ENCODE results near the gene THEM4. TPM values are rescaled to one million over a fixed set of nuclear protein-coding genes. Genes with fewer than 3 reads are reported as not detected.

Gene THEM4
- total and polyA plus RNA-seq, 7 donors: 10.1 to 20.4 (median 13.8) TPM

- ATAC-seq (no peak), DNase-seq (no peak)
- no peaks in the 10 kb centered on the region for H3K9me3 ChIP-seq
- no peak overlapping the region for H3K27ac ChIP-seq
- H3K27me3 ChIP-seq (ENCODE audit: insufficient read depth in 3 of 3, low read length in 2 of 3): peaks cover 0 to 5% (median 0%) of the 10 kb centered on the region in 3 donors
- no peaks in the 10 kb centered on the region for H3K4me1 ChIP-seq
- no peak overlapping the region for H3K4me3 ChIP-seq
- intact Hi-C loops (cut with DNase I): no loop called here
- 68 to 75% (median 72%) methylated on average over 7 of the region's 7 CpGs for WGBS, 3 donors
- H3K36me3 ChIP-seq (ENCODE audit: insufficient read depth in 1 of 2, low read depth in 1 of 2): no peaks in the 10 kb centered on the region
- no peak for TF ChIP-seq CTCF (IDR thresholded peaks at IDR 0.05)
Measured at GRCh38 chr1:151867765-151868411, 41.4 kb downstream of the THEM4 start.

GRCh38 chr1:151867321-151867720 is 42.0 kb downstream of the THEM4 start:
- Histone ChIP-seq H3K36me3 (ENCODE audit: insufficient read depth in 1 of 2, low read depth in 1 of 2) (no peaks in the 10 kb centered on the region), H3K4me1 (no peaks in the 10 kb centered on the region), H3K9me3 (no peaks in the 10 kb centered on the region), H3K27me3 (ENCODE audit: insufficient read depth in 3 of 3, low read length in 2 of 3) (peaks cover 0 to 5% (median 0%) of the 10 kb centered on the region in 3 donors), H3K27ac (no peak overlapping the region), H3K4me3 (no peak overlapping the region)
- 59 to 76% (median 70%) methylated on average over 2 of the region's 2 CpGs for WGBS, 3 donors
- no peak for DNase-seq
- intact Hi-C loops (cut with DNase I): no loop called here
- ATAC-seq: no peak
- TF ChIP-seq CTCF (IDR thresholded peaks at IDR 0.05): no peak

GRCh38 chr1:151864411-151864810 is 44.9 kb downstream of the THEM4 start:
- Histone ChIP-seq H3K9me3 (no peaks in the 10 kb centered on the region), H3K27me3 (ENCODE audit: insufficient read depth in 3 of 3, low read length in 2 of 3) (peaks cover 0 to 5% (median 0%) of the 10 kb centered on the region in 3 donors), H3K4me1 (no peaks in the 10 kb centered on the region), H3K27ac (no peak overlapping the region), H3K4me3 (no peak overlapping the region), H3K36me3 (ENCODE audit: insufficient read depth in 1 of 2, low read depth in 1 of 2) (no peaks in the 10 kb centered on the region)
- no peak for ATAC-seq
- DNase-seq: no peak
- WGBS, 3 donors: 28 to 51% (median 36%) methylated on average over 2 of the region's 2 CpGs
- no peak for TF ChIP-seq CTCF (IDR thresholded peaks at IDR 0.05)
- intact Hi-C loops (cut with DNase I): no loop called here

- Histone ChIP-seq H3K4me1 (no peaks in the 10 kb centered on the region), H3K27me3 (ENCODE audit: insufficient read depth in 3 of 3, low read length in 2 of 3) (peaks cover 0 to 5% (median 0%) of the 10 kb centered on the region in 3 donors), H3K4me3 (no peak overlapping the region), H3K9me3 (no peaks in the 10 kb centered on the region), H3K27ac (no peak overlapping the region), H3K36me3 (ENCODE audit: insufficient read depth in 1 of 2, low read depth in 1 of 2) (no peaks in the 10 kb centered on the region)
- intact Hi-C loops (cut with DNase I): no loop called here
- no peak for TF ChIP-seq CTCF (IDR thresholded peaks at IDR 0.05)
- ATAC-seq (no peak), DNase-seq (no peak)
Measured at GRCh38 chr1:151862604-151863003, 46.7 kb downstream of the THEM4 start.
